Panc1 (cell line): ENCODE results near the gene DEXI. TPM values are rescaled to one million over a fixed set of nuclear protein-coding genes. Genes with fewer than 3 reads are reported as not detected.

ENCODE experiments used
- ATAC-seq: fragments of 200-7000 bp; cut with Tn5 transposase; 2 replicates; pipeline ENCODE4 v1.9.1; 2020; ENCODE audit warnings: mild to moderate bottlenecking, moderate library complexity
- BruUV-seq: library from RNA; stranded (reverse); fragments of 400-500 nt; replicated peaks from 2 replicates; lab custom pipeline; 2021; lab: Mats Ljungman, UMichigan
- CTCF ChIA-PET: fragments of 300-600 bp; sonication (Branson Sonifier 250); formaldehyde crosslinking; loops from one replicate; lab custom pipeline; 2022; ENCODE audit warnings: antibody characterized with exemption; lab: Charles Lee
- POLR2A ChIA-PET: fragments of 300-600 bp; sonication (Branson Sonifier 250); formaldehyde crosslinking; loops from one replicate; lab custom pipeline; 2022; ENCODE audit warnings: antibody characterized with exemption; lab: Charles Lee
- DNase-seq: peaks from one replicate; pipeline ENCODE4 v3.0.0-alpha.2; 2010; ENCODE audit warnings: low read depth, low spot score
- H3K27ac ChIP-seq: 2 replicates; pipeline ENCODE4 v1.5.1; 2011; ENCODE audit warnings: mild to moderate bottlenecking, low read length, inconsistent platforms
- H3K27me3 ChIP-seq: fragments of 200-500 bp; sonication (Bioruptor generic); 2 replicates; pipeline ENCODE4 v1.6.0; 2014; ENCODE audit warnings: low read length, inconsistent platforms; ENCODE audit not compliant: control insufficient read depth, insufficient read depth
- H3K36me3 ChIP-seq: fragments of 200-500 bp; sonication (Bioruptor generic); 2 replicates; pipeline ENCODE4 v1.5.1; 2014; ENCODE audit warnings: inconsistent platforms, mild to moderate bottlenecking, low read length, moderate library complexity; ENCODE audit not compliant: control insufficient read depth, insufficient read depth
- H3K4me1 ChIP-seq: 2 replicates; pipeline ENCODE4 v1.5.1; 2011; ENCODE audit warnings: inconsistent platforms, mild to moderate bottlenecking, low read length, moderate library complexity; ENCODE audit not compliant: control insufficient read depth, insufficient read depth
- H3K4me3 ChIP-seq, 2 experiments: 2 replicates each; pipeline ENCODE4 v1.5.1; 2011 to 2012; ENCODE audit warnings: low read depth in 2 of 2, low read length in 2 of 2, mild to moderate bottlenecking in 2 of 2, inconsistent platforms in 1 of 2, moderate library complexity in 1 of 2
- H3K9me3 ChIP-seq: fragments of 200-500 bp; sonication (Bioruptor generic); 2 replicates; pipeline ENCODE4 v1.5.1; 2014; ENCODE audit warnings: low read depth, mild to moderate bottlenecking, inconsistent platforms, low read length, moderate library complexity; ENCODE audit not compliant: control insufficient read depth, insufficient read depth
- POLR2AphosphoS5 ChIP-seq: IDR thresholded peaks from 2 replicates; pipeline ENCODE4 v1.6.1; 2012; ENCODE audit warnings: mild to moderate bottlenecking, low read depth, low read length, moderate library complexity
- SIN3A ChIP-seq: IDR thresholded peaks from 2 replicates; pipeline ENCODE4 v1.6.1; 2012; ENCODE audit warnings: low read depth, mild to moderate bottlenecking, low read length, moderate library complexity, borderline replicate concordance; ENCODE audit not compliant: insufficient read depth
- TCF7L2 ChIP-seq: IDR thresholded peaks from 2 replicates; pipeline ENCODE4 v1.6.1; 2011; ENCODE audit warnings: mild to moderate bottlenecking, low read depth, low read length, inconsistent platforms
- in situ Hi-C: cut with HindIII; loops from 2 replicates; pipeline ENCODE4 v1.10.0; 2016; ENCODE audit warnings: low sequenced_read_pairs, low pct_unique_long_range_greater_than_20kb
- intact Hi-C: fragments of 100-400 bp; cut with micrococcal nuclease; formaldehyde crosslinking; loops from one replicate; pipeline ENCODE4 v1.10.0; 2022; ENCODE audit not compliant: unreplicated experiment
- total RNA-seq: library from RNA; stranded (reverse); gene quantifications from one replicate; pipeline ENCODE4 v1.2.1, GENCODE V29; 2021; ENCODE audit not compliant: unreplicated experiment
- TF ChIP-seq, protein P1 (sequence below), 2 experiments: IDR thresholded peaks; 2 replicates each; pipeline ENCODE4 v1.6.1; 2011 to 2012; ENCODE audit warnings: low read depth in 2 of 2, control low read depth in 1 of 2, low read length in 1 of 2, mild to moderate bottlenecking in 1 of 2, moderate library complexity in 1 of 2; ENCODE audit not compliant: insufficient read depth in 1 of 2
- TF ChIP-seq, protein P2 (sequence below): fragments of 450-650 bp; IDR thresholded peaks from 2 replicates; pipeline ENCODE4 v1.5.1; 2017; ENCODE audit warnings: mild to moderate bottlenecking

The DEXI gene
- total RNA-seq, 1 experiment from 2014 or later: 32.2 TPM

DNA sequence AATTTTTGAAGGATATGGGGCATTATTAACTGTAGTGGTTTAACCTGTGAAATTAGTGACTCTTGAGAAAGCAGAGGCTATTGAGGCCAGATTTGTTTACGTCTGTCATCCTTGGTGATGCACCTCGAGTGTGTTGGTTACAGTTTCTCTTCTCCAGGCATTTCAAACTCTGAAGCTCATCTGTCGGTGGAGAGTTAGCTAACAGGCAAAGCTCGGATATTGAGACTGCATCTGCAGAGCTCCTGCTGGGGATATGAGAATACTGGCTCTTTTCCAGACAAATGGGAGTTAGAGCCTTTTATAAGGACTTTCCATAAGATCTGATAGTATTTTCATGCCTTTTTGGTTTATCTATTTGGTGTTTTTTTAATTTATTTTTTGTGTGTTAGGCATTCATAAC is 8.8 kb upstream of the DEXI start:
- in situ Hi-C loops: no loop called here
- no peak overlapping the region for H3K4me3 ChIP-seq
- no peak for ATAC-seq
- intact Hi-C loops: loop anchor here (5.0 kb wide), 1 partner anchor 306 kb away; the partner anchor contains the start of gene SOCS1
- TF ChIP-seq TCF7L2: no peak
- TF ChIP-seq POLR2AphosphoS5: no peak
- TF ChIP-seq, protein P1, sequence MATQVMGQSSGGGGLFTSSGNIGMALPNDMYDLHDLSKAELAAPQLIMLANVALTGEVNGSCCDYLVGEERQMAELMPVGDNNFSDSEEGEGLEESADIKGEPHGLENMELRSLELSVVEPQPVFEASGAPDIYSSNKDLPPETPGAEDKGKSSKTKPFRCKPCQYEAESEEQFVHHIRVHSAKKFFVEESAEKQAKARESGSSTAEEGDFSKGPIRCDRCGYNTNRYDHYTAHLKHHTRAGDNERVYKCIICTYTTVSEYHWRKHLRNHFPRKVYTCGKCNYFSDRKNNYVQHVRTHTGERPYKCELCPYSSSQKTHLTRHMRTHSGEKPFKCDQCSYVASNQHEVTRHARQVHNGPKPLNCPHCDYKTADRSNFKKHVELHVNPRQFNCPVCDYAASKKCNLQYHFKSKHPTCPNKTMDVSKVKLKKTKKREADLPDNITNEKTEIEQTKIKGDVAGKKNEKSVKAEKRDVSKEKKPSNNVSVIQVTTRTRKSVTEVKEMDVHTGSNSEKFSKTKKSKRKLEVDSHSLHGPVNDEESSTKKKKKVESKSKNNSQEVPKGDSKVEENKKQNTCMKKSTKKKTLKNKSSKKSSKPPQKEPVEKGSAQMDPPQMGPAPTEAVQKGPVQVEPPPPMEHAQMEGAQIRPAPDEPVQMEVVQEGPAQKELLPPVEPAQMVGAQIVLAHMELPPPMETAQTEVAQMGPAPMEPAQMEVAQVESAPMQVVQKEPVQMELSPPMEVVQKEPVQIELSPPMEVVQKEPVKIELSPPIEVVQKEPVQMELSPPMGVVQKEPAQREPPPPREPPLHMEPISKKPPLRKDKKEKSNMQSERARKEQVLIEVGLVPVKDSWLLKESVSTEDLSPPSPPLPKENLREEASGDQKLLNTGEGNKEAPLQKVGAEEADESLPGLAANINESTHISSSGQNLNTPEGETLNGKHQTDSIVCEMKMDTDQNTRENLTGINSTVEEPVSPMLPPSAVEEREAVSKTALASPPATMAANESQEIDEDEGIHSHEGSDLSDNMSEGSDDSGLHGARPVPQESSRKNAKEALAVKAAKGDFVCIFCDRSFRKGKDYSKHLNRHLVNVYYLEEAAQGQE (IDR thresholded peaks at IDR 0.05; ENCODE audit: insufficient read depth in 1 of 2, low read depth in 2 of 2, low read length in 1 of 2): no peak
- TF ChIP-seq SIN3A: no peak
- TF ChIP-seq, protein P2, sequence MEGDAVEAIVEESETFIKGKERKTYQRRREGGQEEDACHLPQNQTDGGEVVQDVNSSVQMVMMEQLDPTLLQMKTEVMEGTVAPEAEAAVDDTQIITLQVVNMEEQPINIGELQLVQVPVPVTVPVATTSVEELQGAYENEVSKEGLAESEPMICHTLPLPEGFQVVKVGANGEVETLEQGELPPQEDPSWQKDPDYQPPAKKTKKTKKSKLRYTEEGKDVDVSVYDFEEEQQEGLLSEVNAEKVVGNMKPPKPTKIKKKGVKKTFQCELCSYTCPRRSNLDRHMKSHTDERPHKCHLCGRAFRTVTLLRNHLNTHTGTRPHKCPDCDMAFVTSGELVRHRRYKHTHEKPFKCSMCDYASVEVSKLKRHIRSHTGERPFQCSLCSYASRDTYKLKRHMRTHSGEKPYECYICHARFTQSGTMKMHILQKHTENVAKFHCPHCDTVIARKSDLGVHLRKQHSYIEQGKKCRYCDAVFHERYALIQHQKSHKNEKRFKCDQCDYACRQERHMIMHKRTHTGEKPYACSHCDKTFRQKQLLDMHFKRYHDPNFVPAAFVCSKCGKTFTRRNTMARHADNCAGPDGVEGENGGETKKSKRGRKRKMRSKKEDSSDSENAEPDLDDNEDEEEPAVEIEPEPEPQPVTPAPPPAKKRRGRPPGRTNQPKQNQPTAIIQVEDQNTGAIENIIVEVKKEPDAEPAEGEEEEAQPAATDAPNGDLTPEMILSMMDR: no peak
- no TSS peak for BruUV-seq
- H3K4me1 ChIP-seq: peaks cover 30% of the 10 kb centered on the region
- no peaks in the 10 kb centered on the region for H3K27me3 ChIP-seq
- ChIA-PET CTCF (no interaction called here), POLR2A (no interaction called here)
- H3K36me3 ChIP-seq: no peaks in the 10 kb centered on the region
- DNase-seq: no peak
- no peaks in the 10 kb centered on the region for H3K9me3 ChIP-seq
- H3K27ac ChIP-seq: no peak overlapping the region

DNA sequence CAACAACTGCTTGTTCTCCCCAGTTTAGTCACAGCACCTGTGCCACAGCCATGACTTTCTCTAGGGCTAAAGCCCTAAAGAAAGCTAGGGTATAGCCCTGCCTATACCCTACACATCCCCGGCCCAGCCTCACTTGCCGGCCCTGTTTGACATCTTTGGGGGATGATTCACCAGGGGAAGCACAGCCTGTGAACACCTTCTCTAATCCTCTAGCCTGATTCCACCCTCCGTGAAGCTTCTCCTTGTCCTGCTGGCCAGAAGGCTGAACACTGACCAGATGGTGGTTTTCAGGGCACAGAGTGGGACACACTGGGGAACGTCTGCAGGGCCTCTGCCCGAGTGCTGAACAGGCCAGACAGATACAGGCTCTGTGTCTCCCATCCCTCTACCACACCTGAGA is 8.1 kb upstream of the DEXI start:
- ChIA-PET CTCF (interaction anchor here (0.6 kb wide), 1 partner anchor 1457 kb away, joined by 5 read pairs; no protein-coding TSS in a partner anchor), POLR2A (no interaction called here)
- intact Hi-C loops: loop anchor here (5.0 kb wide), 1 partner anchor 307 kb away; the partner anchor contains the start of gene SOCS1
- DNase-seq (no peak), ATAC-seq (peak; percentile 28; the same call in 1 of the 2 replicates)
- in situ Hi-C loops: no loop called here
- no peak overlapping the region for H3K27ac ChIP-seq
- no peaks in the 10 kb centered on the region for H3K36me3 ChIP-seq
- BruUV-seq: no TSS peak
- H3K27me3 ChIP-seq: no peaks in the 10 kb centered on the region
- no peak overlapping the region for H3K4me3 ChIP-seq
- H3K9me3 ChIP-seq: no peaks in the 10 kb centered on the region
- H3K4me1 ChIP-seq: peaks cover 34% of the 10 kb centered on the region
- TF ChIP-seq, protein P1 (IDR thresholded peaks at IDR 0.05; ENCODE audit: insufficient read depth in 1 of 2, low read depth in 2 of 2, low read length in 1 of 2): no peak
- no peak for TF ChIP-seq POLR2AphosphoS5
- no peak for TF ChIP-seq SIN3A
- no peak for TF ChIP-seq TCF7L2
- TF ChIP-seq, protein P2: no peak
